ENCODE data around the gene LRRC2.

GRCh38 chr3:46490338-46491084 lies 75.6 kb downstream of the LRRC2 start:
- TF ChIP-seq, protein P1, sequence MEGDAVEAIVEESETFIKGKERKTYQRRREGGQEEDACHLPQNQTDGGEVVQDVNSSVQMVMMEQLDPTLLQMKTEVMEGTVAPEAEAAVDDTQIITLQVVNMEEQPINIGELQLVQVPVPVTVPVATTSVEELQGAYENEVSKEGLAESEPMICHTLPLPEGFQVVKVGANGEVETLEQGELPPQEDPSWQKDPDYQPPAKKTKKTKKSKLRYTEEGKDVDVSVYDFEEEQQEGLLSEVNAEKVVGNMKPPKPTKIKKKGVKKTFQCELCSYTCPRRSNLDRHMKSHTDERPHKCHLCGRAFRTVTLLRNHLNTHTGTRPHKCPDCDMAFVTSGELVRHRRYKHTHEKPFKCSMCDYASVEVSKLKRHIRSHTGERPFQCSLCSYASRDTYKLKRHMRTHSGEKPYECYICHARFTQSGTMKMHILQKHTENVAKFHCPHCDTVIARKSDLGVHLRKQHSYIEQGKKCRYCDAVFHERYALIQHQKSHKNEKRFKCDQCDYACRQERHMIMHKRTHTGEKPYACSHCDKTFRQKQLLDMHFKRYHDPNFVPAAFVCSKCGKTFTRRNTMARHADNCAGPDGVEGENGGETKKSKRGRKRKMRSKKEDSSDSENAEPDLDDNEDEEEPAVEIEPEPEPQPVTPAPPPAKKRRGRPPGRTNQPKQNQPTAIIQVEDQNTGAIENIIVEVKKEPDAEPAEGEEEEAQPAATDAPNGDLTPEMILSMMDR (IDR thresholded peaks at IDR 0.05), result no peak
- no peak for TF ChIP-seq EP300 (IDR thresholded peaks at IDR 0.05)
